ENCODE measurements around the gene SCNM1.

SCNM1 gene

DNA sequence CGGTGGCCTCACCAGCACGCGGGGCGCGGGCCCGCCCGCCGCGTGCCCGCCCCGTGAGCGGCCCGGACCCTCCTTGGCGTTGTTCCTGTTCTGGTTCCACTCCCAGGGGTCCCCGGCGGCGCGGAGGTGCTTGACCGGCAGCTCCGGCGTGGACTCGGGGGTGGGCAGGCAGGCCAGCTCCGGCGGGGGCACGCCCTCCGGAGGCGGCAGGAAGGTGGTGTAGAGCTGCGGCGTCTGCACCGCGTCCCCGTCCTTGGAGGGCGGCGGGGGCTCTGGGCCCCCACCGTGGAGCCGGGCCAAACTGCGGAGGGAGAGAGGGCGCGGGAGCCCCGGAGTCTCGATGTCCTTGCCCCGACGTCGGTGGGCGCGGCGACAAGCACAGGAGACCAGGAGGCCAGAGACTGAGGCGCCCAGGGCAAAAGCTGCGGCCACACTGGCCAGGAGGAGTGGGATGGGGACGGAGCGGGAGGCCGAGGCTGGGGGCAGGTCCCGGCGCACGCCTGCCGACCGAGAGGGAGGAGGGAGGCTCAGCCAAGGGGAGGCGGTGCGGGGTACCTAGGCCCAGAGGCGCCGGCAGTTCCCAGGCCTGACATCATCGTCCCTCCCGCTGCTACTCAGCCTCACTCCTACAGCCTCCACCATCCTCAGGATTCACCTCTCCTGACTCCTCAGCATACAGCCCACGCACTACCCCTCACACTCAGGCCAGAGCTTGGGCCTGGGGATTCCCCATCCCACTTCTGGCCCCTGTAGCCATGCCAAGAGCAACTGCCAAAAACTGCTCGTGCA, 32.7 kb upstream of the SCNM1 start:
- TF ChIP-seq CTCF (IDR thresholded peaks at IDR 0.05; ENCODE audit: low read depth, low read length): no peak

GRCh38 chr1:151134396-151134795, 31.5 kb upstream of the SCNM1 start:
- no peak overlapping the region for H3K4me3 ChIP-seq (ENCODE audit: low read depth, low read length)
- TF ChIP-seq CTCF (IDR thresholded peaks at IDR 0.05; ENCODE audit: low read depth, low read length): no peak

More for the DNA sequence above, 32.7 kb upstream of the SCNM1 start:
- H3K4me3 ChIP-seq (ENCODE audit: low read depth, low read length): no peak overlapping the region

GRCh38 chr1:151134991-151135390, 31.0 kb upstream of the SCNM1 start:
- TF ChIP-seq CTCF (IDR thresholded peaks at IDR 0.05; ENCODE audit: low read depth, low read length): no peak
- no peak overlapping the region for H3K4me3 ChIP-seq (ENCODE audit: low read depth, low read length)

DNA sequence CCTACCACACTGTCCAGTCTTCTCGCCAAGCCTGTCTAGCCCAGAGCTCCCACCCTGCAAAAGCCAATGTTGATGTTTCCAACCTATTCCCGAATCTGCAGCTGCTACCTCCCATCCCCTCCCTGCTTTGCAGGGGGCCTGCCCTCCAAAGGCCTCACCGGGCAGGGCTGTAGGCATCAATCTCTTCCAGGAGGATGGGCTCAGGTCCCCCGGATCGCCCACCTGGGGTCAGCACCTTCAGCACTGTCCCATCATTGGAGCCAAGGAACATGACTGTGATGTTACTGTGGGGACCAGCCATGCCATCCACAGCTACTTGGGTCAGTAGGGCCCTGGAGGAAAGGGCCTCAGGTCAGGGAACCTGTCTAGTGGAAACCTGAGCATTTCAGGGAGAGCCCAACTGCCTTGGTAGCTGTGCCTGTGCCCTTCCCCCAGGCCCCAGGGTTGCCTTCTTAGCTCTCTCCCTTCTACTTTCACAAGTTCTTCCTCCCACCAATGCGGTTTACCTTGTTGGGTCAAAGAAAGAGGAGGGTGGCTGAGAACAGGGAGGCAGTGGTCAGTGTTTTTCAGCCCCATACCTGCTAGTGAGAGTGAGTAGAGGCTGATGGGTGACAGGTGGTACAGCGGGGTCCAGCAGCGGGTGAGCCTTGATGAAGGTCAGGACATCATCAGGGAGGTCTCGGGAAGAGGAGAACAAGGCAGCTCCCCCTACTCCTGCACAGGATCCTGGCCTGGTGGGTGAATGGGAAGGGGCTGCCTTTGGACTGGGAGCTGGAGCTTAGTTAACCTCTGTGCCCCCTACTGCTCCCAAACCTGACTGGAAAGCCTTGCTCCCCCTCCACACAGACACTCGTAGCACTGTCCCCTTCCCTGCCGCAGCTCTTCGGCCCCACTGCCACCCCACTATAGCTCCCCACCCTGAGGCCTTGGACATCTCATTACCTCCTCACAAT, 30.2 kb upstream of the SCNM1 start:
- no peak overlapping the region for H3K4me3 ChIP-seq (ENCODE audit: low read depth, low read length)
- no peak for TF ChIP-seq CTCF (IDR thresholded peaks at IDR 0.05; ENCODE audit: low read depth, low read length)

- TF ChIP-seq CTCF (IDR thresholded peaks at IDR 0.05; ENCODE audit: low read depth, low read length): no peak
- H3K4me3 ChIP-seq (ENCODE audit: low read depth, low read length): no peak overlapping the region
Measured at GRCh38 chr1:151137789-151138188, 28.2 kb upstream of the SCNM1 start.

DNA sequence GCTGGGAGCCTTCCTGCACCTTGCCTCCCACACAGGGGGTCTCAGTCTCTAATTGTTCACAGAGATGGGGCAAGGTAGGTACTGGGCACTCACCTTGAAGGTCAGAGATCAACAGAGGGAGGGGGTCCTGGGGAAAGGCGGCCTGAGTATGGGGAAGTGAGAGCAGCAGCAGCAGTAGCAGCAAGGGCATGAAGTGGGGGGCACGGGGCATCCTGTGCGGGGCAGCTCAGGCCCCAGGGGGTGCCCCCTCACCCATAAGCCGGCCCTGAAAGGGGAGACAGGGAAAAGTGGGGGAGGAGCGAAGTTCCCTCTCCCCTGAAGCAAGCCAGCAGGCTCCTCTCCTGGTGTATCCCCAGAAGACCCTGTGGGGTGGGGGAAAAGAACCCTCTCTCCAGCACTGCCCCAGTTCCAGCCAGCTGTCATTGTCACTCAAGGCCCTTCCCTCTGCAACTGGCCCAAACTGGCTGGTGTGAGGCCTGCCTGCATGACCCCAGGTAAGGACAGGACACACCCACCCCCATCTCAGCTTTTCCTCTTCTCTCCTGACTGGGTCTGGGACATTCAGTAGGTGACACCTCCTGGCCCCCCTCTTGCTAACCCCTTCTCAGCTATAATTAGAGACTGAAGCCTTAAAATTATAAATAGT, 23.4 kb upstream of the SCNM1 start:
- TF ChIP-seq CTCF (IDR thresholded peaks at IDR 0.05; ENCODE audit: low read depth, low read length): no peak
- no peak overlapping the region for H3K4me3 ChIP-seq (ENCODE audit: low read depth, low read length)

Data from WI38 (cell line).